ACC112 (cell line): Measurements from ENCODE around the gene TSPAN32.
"Not testable (repeated sequence)": the region's sequence is repeated elsewhere in the genome, so short reads cannot be mapped to it uniquely, and the experiment has no call there.

Source experiments
- H2AFZ ChIP-seq: fragments of 200-600 bp; sonication (generic); one replicate; pipeline ENCODE4 v1.6.0; 2017; ENCODE audit warnings: antibody characterized with exemption, low read length; ENCODE audit not compliant: unreplicated experiment
- H3K27ac ChIP-seq: fragments of 200-600 bp; sonication (generic); 2 replicates; pipeline ENCODE4 v1.5.1; 2014; ENCODE audit warnings: low read depth, mild to moderate bottlenecking, antibody characterized with exemption, low read length, moderate library complexity
- H3K27me3 ChIP-seq: fragments of 200-600 bp; sonication (generic); 2 replicates; pipeline ENCODE4 v1.6.1; 2014; ENCODE audit warnings: mild to moderate bottlenecking, antibody characterized with exemption, low read length, moderate library complexity, mixed read lengths; ENCODE audit not compliant: insufficient read depth
- H3K36me3 ChIP-seq: fragments of 200-600 bp; sonication (generic); 2 replicates; pipeline ENCODE4 v1.6.1; 2016; ENCODE audit warnings: mild to moderate bottlenecking, antibody characterized with exemption, low read length, moderate library complexity, mixed read lengths; ENCODE audit not compliant: insufficient read depth
- H3K4me1 ChIP-seq: fragments of 200-600 bp; sonication (generic); one replicate; pipeline ENCODE4 v1.6.1; 2016; ENCODE audit warnings: low read length, mixed read lengths; ENCODE audit not compliant: insufficient read depth, unreplicated experiment, control insufficient read depth
- H3K4me3 ChIP-seq: fragments of 200-600 bp; sonication (generic); 2 replicates; pipeline ENCODE4 v1.5.1; 2014; ENCODE audit warnings: mild to moderate bottlenecking, low read depth, low read length
- H3K79me2 ChIP-seq: fragments of 200-600 bp; sonication (generic); one replicate; pipeline ENCODE4 v1.6.0; 2016; ENCODE audit warnings: low read length; ENCODE audit not compliant: control insufficient read depth, unreplicated experiment, insufficient read depth

The TSPAN32 gene

DNA sequence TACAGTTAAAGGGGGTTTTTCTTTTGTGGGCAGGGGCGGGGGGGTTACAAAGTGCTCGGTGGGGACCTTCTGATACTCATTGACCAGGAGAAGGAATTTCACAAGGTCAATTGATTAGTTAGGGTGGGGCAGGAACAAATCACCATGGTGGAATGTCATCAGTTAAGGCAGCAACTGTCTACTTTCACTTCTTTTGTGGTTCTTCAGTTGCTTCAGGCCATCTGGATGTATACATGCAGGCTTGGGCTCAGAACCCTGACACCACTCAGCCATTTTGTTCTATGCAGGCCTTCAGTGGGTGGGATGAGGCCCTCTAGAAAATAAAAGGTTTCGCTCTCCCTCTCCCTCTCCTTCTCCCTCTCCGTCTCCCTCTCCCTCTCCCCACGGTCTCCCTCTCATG, 29.6 kb downstream of the TSPAN32 start:
- H3K27me3 ChIP-seq: no peaks in the 10 kb centered on the region; the same call in 1 of the 2 replicates

DNA sequence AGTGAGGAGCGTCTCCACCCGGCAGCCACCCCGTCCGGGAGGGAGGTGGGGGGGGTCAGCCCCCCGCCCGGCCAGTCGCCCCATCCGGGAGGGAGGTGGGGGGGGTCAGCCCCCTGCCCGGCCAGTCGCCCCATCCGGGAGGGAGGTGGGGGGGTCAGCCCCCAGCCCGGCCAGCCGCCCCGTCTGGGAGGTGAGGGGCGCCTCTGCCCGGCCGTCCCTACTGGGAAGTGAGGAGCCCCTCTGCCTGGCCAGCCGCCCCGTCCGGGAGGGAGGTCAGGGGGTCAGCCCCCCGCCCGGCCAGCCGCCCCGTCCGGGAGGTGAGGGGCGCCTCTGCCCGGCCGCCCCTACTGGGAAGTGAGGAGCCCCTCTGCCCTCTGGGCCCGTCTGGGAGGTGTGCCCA, 30.8 kb downstream of the TSPAN32 start:
- H3K4me1 ChIP-seq, H3K79me2 ChIP-seq, H3K27ac ChIP-seq, H3K36me3 ChIP-seq, H2AFZ ChIP-seq, H3K4me3 ChIP-seq: not testable (repeated sequence)
- peaks cover 10% of the 10 kb centered on the region for H3K27me3 ChIP-seq

More for the DNA sequence above, 29.6 kb downstream of the TSPAN32 start:
- Histone ChIP-seq H2AFZ (no peak overlapping the region), H3K36me3 (no peaks in the 10 kb centered on the region), H3K79me2 (no peaks in the 10 kb centered on the region), H3K4me1 (no peaks in the 10 kb centered on the region), H3K27ac (no peak overlapping the region), H3K4me3 (no peak overlapping the region)

DNA sequence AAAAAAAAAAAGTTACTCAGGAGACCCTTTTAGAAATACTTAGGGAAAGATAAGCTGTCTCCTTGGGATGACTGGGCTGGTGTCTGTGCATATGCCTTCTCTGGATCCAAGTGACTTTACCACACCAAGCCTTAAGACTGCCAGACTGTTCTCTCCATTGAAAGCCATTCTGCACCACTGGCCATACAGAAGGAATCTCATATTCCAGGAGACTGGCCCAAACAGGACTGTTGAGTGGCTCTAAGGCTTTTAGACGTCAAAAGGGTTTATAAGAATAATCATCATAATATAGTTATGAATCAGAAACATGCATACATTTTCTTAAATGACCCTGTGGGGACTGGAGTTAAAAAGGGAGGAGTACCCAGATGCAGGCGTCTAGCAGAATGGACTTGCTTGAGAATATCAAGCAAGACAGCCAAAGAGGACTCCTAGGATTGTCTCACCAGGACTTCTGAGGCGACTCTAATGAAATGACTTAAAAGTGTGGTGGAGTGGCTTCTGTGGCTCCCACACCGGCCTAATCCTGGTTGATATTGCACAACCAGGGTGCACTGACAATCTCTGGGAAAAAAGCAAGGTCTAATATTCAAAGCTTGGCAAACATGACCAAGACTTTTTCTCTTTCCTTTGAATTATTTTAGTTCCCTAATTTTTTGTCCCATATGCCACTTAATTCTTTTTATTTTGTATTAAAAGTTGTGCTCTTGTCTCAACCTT, 31.8 kb downstream of the TSPAN32 start:
- not testable (repeated sequence) for H3K27ac ChIP-seq, H3K4me1 ChIP-seq, H3K36me3 ChIP-seq, H2AFZ ChIP-seq, H3K79me2 ChIP-seq, H3K4me3 ChIP-seq
- H3K27me3 ChIP-seq: peaks cover 21% of the 10 kb centered on the region

DNA sequence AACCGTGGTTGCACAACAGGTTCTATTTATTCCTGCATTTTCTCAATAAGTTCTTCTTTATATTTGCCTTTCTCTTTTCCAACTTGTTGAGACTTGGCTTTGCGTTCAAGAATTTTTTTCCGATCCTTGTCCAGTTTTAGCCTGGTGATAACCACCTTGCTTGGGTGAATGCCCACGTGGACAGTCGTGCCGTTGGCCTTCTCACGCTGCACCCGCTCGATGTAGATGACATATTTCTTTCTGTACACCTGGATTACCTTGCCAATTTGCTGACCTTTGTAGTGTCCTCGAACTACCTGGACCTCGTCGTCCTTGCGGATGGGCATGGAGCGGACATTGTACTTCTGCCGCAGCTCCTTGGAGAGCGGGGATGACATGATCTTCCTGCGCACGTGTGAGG, 33.5 kb downstream of the TSPAN32 start:
- not testable (repeated sequence) for H2AFZ ChIP-seq, H3K27ac ChIP-seq, H3K36me3 ChIP-seq, H3K79me2 ChIP-seq, H3K4me3 ChIP-seq, H3K4me1 ChIP-seq
- peaks cover 27% of the 10 kb centered on the region for H3K27me3 ChIP-seq

DNA sequence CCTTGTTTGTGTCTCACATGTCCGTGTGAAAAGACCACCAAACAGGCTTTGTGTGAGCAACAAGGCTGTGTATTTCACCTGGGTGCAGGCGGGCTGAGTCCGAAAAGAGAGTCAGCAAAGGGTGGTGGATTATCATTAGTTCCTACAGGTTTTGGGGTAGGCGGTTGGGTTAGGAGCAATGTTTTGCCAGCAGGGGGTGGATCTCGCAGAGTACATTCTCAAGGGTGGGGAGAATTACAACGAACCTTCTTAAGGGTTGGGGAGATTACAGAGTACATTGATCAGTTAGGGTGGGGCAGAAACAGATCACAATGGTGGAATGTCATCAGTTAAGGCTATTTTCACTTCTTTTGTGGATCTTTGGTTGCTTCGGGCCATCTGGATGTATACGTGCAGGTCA, 36.9 kb downstream of the TSPAN32 start:
- not testable (repeated sequence) for H3K27ac ChIP-seq, H3K79me2 ChIP-seq, H3K4me1 ChIP-seq, H3K36me3 ChIP-seq, H2AFZ ChIP-seq, H3K4me3 ChIP-seq
- peaks cover 46% of the 10 kb centered on the region for H3K27me3 ChIP-seq

DNA sequence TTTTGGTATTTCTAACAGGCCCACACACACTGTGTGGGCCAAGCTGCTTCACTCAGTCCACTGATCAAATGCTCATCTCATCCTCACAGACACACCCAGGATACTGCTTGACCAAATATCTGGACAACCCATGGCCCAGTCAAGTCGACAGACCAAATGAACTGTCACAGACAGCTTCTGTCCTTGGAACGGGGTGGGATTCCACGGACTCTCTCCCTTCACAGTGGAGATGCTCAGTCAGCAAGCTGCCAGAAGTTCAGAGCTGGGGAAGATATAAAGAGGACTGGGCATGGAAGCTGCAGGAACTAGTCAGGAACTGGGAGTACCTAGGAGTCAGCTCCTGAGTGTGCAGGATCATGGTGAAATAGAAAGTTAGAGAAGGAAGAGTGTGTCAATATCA, 40.7 kb downstream of the TSPAN32 start:
- no peak overlapping the region for H2AFZ ChIP-seq
- no peak overlapping the region for H3K27ac ChIP-seq
- peaks cover 48% of the 10 kb centered on the region for H3K27me3 ChIP-seq
- H3K4me1 ChIP-seq: no peaks in the 10 kb centered on the region
- H3K4me3 ChIP-seq: no peak overlapping the region
- no peaks in the 10 kb centered on the region for H3K36me3 ChIP-seq
- no peaks in the 10 kb centered on the region for H3K79me2 ChIP-seq

DNA sequence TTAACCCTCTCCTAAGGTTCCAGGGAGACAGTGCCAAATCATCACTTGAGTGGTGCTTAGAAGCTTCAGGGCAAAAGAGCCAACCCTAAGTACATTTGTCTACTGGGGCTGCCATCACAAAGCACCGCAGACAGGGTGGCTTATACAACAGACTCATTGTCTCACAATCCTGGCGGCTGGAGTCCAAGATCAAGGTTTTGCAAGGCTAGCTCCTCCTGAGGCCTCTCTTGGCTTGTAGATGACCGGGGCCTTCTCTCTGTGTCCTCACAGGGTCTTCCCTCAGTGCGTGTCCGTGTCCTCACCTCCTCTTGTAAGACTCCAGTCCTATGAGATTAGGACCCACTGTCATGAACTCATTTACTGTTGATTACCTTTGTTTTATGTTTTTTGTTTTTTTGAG, 41.2 kb downstream of the TSPAN32 start:
- Histone ChIP-seq H3K4me3 (no peak overlapping the region), H3K27ac (no peak overlapping the region), H2AFZ (no peak overlapping the region), H3K79me2 (no peaks in the 10 kb centered on the region), H3K4me1 (no peaks in the 10 kb centered on the region), H3K36me3 (no peaks in the 10 kb centered on the region), H3K27me3 (peaks cover 44% of the 10 kb centered on the region)

DNA sequence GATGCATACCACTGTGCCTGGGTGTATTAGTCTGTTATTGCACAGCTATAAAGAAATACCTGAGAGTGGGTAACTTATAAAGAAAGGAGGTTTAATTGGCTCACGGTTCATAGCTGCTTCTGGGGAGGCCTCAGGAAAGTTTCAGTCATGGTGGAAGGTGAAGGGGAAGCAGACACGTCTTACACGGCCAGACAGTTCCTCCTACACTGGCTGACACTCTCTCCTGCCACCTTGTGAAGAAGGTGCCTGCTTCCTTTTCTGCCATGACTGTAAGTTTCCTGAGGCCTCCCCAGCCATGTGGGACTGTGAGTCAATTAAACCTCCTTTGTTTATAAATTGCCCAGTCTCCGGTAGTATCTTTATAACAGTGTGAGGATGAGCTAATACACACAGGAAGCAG, 41.7 kb downstream of the TSPAN32 start:
- H3K4me1 ChIP-seq: no peaks in the 10 kb centered on the region
- H3K27ac ChIP-seq: no peak overlapping the region
- no peaks in the 10 kb centered on the region for H3K79me2 ChIP-seq
- no peak overlapping the region for H2AFZ ChIP-seq
- H3K36me3 ChIP-seq: no peaks in the 10 kb centered on the region
- no peak overlapping the region for H3K4me3 ChIP-seq
- H3K27me3 ChIP-seq: peaks cover 38% of the 10 kb centered on the region

DNA sequence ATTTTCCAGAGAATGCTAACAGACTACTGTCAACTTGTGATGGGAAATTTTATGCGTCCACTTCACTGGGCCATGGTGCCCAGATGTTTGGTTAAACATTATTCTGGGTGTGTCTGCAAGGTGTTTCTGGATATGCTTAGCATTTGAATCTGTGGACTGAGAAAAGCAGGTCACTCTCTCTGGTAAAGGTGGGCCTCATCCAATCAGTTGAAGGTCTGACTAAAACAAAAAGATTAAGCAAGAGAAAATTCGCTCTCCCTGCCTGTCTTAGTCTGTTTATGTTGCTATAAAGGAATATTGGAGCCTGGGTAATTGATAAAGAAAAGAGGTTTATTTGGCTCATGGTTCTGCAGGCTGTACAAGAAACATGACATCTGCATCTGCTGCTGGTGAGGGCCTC, 43.2 kb downstream of the TSPAN32 start:
- no peak overlapping the region for H3K4me3 ChIP-seq
- H3K4me1 ChIP-seq: no peaks in the 10 kb centered on the region
- H3K36me3 ChIP-seq: no peaks in the 10 kb centered on the region
- no peak overlapping the region for H3K27ac ChIP-seq
- H3K27me3 ChIP-seq: peaks cover 31% of the 10 kb centered on the region
- no peak overlapping the region for H2AFZ ChIP-seq
- no peaks in the 10 kb centered on the region for H3K79me2 ChIP-seq

DNA sequence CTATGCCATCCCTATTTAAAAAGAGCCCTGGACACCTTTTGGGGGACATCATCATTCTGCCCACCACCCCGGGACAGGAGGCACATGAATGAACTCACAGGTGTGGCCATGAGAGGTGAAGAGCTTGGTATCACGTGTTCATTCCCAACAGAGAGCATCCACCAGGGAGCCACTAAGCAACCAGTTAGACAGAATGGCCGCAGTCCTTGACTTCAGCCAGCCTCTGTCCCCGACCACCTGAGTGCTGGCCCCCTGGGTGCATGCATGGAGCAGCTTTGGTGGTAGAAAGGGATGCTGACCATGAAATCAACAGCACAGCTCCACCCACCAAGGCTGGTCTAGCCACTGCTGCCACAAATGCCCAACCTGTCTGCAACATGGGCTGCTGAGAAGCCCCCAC, 44.2 kb downstream of the TSPAN32 start:
- peaks cover 32% of the 10 kb centered on the region; the same call in 1 of the 2 replicates for H3K27me3 ChIP-seq
- no peaks in the 10 kb centered on the region for H3K79me2 ChIP-seq
- H3K27ac ChIP-seq: no peak overlapping the region
- H3K36me3 ChIP-seq: no peaks in the 10 kb centered on the region
- H3K4me1 ChIP-seq: no peaks in the 10 kb centered on the region
- no peak overlapping the region for H2AFZ ChIP-seq
- H3K4me3 ChIP-seq: no peak overlapping the region

DNA sequence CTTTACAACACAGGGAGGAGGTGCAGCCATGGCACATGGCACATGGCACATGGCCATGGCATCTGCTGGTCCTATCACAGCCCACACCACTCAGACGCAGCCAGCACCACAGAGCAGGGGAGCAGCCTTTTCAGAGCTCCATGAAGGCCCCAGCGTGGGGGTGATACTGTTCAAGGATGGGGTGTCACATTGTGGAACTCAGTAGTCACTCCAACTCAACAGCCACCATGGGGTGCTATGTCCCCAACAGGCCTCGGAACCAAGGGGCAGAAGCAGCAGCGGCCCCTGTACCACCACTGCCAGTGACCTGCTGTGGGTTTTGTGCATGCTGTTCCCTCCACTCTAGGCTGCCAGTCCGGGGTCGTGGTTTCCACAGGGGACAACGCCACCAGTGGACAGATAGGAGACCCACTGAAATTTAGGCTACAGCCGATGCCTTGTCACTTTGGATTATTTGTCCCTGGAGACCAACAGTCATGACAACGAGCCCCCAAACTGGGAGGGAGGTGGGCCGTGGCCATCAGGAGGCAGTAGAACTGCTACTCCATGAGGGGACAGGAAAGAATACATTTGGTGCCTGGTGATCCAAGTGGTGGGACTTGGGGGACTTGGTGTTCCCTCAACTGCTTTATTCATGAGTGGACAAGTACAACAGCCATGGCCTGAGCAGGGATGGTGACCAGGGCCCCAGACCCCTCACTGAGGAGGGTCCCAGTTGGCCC, 44.9 kb downstream of the TSPAN32 start:
- no peak overlapping the region for H2AFZ ChIP-seq
- H3K4me1 ChIP-seq: no peaks in the 10 kb centered on the region
- no peak overlapping the region for H3K4me3 ChIP-seq
- no peaks in the 10 kb centered on the region for H3K79me2 ChIP-seq
- H3K27ac ChIP-seq: no peak overlapping the region
- no peaks in the 10 kb centered on the region for H3K36me3 ChIP-seq
- peaks cover 36% of the 10 kb centered on the region; the same call in 1 of the 2 replicates for H3K27me3 ChIP-seq
